ENCODE results near the gene SEMA3G.

SEMA3G gene

GRCh38 chr3:52456169-52456799 lies 11.4 kb upstream of the SEMA3G start:
- no peak for TF ChIP-seq CTCF (IDR thresholded peaks at IDR 0.05; ENCODE audit: low read length, missing control alignments)
- DNase-seq (ENCODE audit: low read depth): peak; percentile 61
- peak overlapping the region; percentile 89 for H3K4me3 ChIP-seq (replicated peaks; ENCODE audit: low read depth, low read length)

- peak; percentile 69 for DNase-seq (ENCODE audit: low read depth)
- H3K4me3 ChIP-seq (replicated peaks; ENCODE audit: low read depth, low read length): peak within 1 kb of the TSS; percentile 89
- no peak for TF ChIP-seq CTCF (IDR thresholded peaks at IDR 0.05; ENCODE audit: low read length, missing control alignments)
Measured at GRCh38 chr3:52455283-52456168, 10.6 kb upstream of the SEMA3G start, which contains the start of gene NISCH. Gene NISCH (plus strand): TSS chr3:52455604. CDS start chr3:52455642, 38 bp downstream.

DNA sequence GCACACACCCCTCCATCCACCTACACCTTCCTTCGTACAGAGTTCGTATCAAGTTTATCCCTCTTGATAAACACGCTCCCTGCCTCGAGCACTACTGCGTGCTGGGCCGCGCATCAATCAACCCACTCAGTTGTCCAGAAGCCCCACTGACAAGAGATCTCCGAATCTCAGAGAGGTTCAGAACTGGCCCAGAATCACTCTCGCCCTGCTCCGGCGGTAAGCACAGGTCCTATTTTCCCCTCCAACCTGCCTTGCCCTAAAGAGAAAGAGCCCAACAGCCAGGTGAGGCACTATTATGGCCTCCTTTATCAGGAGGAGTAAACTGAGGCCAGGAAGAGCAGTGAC lies 10.0 kb upstream of the SEMA3G start:
- peak overlapping the region; percentile 89 for H3K4me3 ChIP-seq (replicated peaks; ENCODE audit: low read depth, low read length)
- no peak for TF ChIP-seq CTCF (IDR thresholded peaks at IDR 0.05; ENCODE audit: low read length, missing control alignments)
- DNase-seq (ENCODE audit: low read depth): no peak

GRCh38 chr3:52454250-52454937 lies 9.5 kb upstream of the SEMA3G start:
- no peak for TF ChIP-seq CTCF (IDR thresholded peaks at IDR 0.05; ENCODE audit: low read length, missing control alignments)
- H3K4me3 ChIP-seq (replicated peaks; ENCODE audit: low read depth, low read length): no peak overlapping the region
- no peak for DNase-seq (ENCODE audit: low read depth)

DNA sequence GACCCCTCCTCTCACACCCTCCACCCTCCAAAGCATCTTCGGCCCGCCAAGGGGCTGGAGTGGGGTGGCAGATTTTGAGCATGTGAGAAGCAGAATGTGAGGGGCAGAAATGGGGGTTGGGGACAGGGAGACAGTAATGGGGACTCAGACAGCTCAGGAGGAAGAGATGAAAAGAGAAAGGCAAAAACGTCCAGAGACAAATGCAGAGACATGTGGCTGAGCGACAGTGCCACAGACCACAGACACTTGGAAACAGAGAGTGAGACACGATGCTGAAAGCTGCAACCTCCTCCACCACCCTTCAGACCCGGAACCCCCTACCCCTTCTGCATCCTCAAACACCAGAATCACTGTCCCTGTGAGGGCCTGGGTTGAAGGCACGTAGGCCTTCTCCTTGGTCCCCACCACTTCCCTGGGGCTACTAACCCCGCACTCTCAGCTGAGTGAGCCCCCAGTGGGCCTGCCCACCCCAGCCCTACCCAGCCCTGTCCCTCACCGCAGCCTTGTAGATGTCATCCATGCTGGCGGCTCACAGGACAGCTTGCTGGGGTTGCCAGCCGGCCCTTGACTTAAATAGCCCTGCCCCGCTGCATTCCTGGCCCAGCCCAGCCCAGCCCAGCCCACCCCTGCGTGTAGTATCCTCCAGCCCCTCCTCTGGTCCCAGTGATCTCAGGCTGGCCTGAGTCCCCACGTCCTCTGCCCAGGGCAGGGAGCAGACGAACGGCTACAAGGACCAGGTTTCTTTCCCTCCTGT lies 8.8 kb upstream of the SEMA3G start, which contains the start of gene TNNC1:
Gene TNNC1 (minus strand): TSS at position 546 of the 754 bp plus-strand sequence. CDS start 26 bp downstream, at position 520.
- no peak within 1 kb of the TSS for H3K4me3 ChIP-seq (replicated peaks; ENCODE audit: low read depth, low read length)
- TF ChIP-seq CTCF (IDR thresholded peaks at IDR 0.05; ENCODE audit: low read length, missing control alignments): no peak
- DNase-seq (ENCODE audit: low read depth): no peak

GRCh38 chr3:52452570-52453221 lies 7.8 kb upstream of the SEMA3G start:
- no peak overlapping the region for H3K4me3 ChIP-seq (replicated peaks; ENCODE audit: low read depth, low read length)
- no peak for DNase-seq (ENCODE audit: low read depth)
- no peak for TF ChIP-seq CTCF (IDR thresholded peaks at IDR 0.05; ENCODE audit: low read length, missing control alignments)
